RWPE2 (cell line): Measurements from ENCODE around the gene UNC79.
"Not testable (repeated sequence)": the region's sequence is repeated elsewhere in the genome, so short reads cannot be mapped to it uniquely, and the experiment has no call there.

ENCODE experiments used
- ATAC-seq: fragments of 200-7000 bp; cut with Tn5 transposase; 3 replicates; pipeline ENCODE4 v1.9.1; 2021; ENCODE audit warnings: low read depth
- DNase-seq: peaks from one replicate; pipeline ENCODE4 v3.0.0-alpha.2; 2020; ENCODE audit warnings: low spot score
- H3K27ac ChIP-seq: fragments of 450-650 bp; 2 replicates; pipeline ENCODE4 v1.5.1; 2017; ENCODE audit warnings: mild to moderate bottlenecking; ENCODE audit not compliant: poor library complexity, severe bottlenecking
- H3K27me3 ChIP-seq: fragments of 250-450 bp; sonication (Bioruptor Pico); 2 replicates; pipeline ENCODE4 v1.5.1; 2021; ENCODE audit warnings: mild to moderate bottlenecking, moderate library complexity; ENCODE audit not compliant: insufficient read depth, poor library complexity, severe bottlenecking
- H3K36me3 ChIP-seq: fragments of 250-450 bp; sonication (Bioruptor Pico); 2 replicates; pipeline ENCODE4 v1.5.1; 2020; ENCODE audit warnings: low read depth, mild to moderate bottlenecking, moderate library complexity
- H3K4me1 ChIP-seq: fragments of 250-450 bp; sonication (Bioruptor Pico); 2 replicates; pipeline ENCODE4 v1.5.1; 2021; ENCODE audit warnings: mild to moderate bottlenecking, moderate library complexity; ENCODE audit not compliant: insufficient read depth, poor library complexity, severe bottlenecking
- H3K4me3 ChIP-seq: fragments of 250-450 bp; sonication (Bioruptor Pico); 2 replicates; pipeline ENCODE4 v1.5.1; 2021; ENCODE audit warnings: mild to moderate bottlenecking, moderate library complexity; ENCODE audit not compliant: severe bottlenecking
- H3K9me3 ChIP-seq: fragments of 250-450 bp; sonication (Bioruptor Pico); 2 replicates; pipeline ENCODE4 v1.5.1; 2021; ENCODE audit warnings: mild to moderate bottlenecking, moderate library complexity; ENCODE audit not compliant: severe bottlenecking
- CTCF ChIP-seq: fragments of 450-650 bp; IDR thresholded peaks from one replicate; pipeline ENCODE4 v1.5.1; 2017; ENCODE audit warnings: mild to moderate bottlenecking, moderate library complexity; ENCODE audit not compliant: poor library complexity, severe bottlenecking

Gene UNC79

GRCh38 chr14:93430315-93431035, at the start of gene UNC79:
TSS of gene UNC79 (plus strand) at chr14:93430939. CDS start at chr14:93431030, 91 bp downstream.
- Histone ChIP-seq H3K27me3 (peaks cover 59% of the 10 kb centered on the region), H3K4me3 (no peak within 1 kb of the TSS), H3K36me3 (no peaks in the 10 kb centered on the region), H3K4me1 (no peaks in the 10 kb centered on the region), H3K27ac (no peak within 1 kb of the TSS), H3K9me3 (no peaks in the 10 kb centered on the region)
- DNase-seq (peak; percentile 52), ATAC-seq (no peak)
- no peak for TF ChIP-seq CTCF

DNA sequence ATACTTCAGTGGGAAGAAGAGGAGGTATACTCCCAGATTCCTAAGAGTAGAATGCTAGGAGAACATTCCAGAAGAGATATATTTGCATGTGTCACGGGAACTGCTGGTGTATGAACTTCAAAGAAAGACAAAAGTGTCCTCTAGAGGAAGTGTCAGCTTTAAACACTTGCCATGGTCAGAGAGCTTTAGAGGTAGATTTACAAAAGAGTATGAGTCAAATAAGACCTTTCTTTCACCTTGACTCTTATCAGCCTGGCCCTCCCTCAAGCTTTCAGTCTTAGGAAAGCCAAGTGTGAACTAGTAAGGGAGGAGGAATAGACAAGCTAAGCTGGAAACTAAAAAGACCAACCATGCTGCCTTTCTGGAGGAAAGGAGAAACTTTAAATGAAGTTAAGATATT, 49.1 kb upstream of the UNC79 start:
- Histone ChIP-seq H3K36me3 (no peaks in the 10 kb centered on the region), H3K27ac (no peak overlapping the region), H3K27me3 (peaks cover 31% of the 10 kb centered on the region), H3K9me3 (no peaks in the 10 kb centered on the region), H3K4me1 (no peaks in the 10 kb centered on the region), H3K4me3 (no peak overlapping the region)
- TF ChIP-seq CTCF = no peak
- no peak for DNase-seq
- no peak for ATAC-seq

DNA sequence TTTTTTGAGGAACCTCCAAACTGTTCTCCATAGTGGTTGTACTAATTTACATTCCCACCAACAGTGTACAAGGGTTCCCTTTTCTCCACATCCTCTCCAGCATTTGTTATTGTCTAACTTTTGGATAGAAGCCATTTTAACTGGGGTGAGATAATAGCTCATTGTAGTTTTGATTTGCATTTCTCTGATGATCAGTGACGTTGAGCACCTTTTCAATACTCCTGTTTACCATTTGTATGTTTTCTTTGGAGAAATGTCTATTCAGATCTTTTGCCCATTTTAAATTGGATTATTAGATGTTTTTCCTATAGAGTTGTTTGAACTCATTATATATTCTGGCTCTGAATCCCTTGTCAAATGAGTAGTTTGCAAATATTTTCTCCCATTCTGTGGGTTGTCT, 46.5 kb upstream of the UNC79 start:
- DNase-seq, H3K36me3 ChIP-seq, H3K4me1 ChIP-seq, H3K9me3 ChIP-seq, H3K4me3 ChIP-seq, H3K27ac ChIP-seq, ATAC-seq: not testable (repeated sequence)
- peaks cover 19% of the 10 kb centered on the region for H3K27me3 ChIP-seq

- DNase-seq = no peak
- Histone ChIP-seq H3K4me1 (no peaks in the 10 kb centered on the region), H3K4me3 (no peak overlapping the region), H3K9me3 (no peaks in the 10 kb centered on the region), H3K27ac (no peak overlapping the region), H3K36me3 (no peaks in the 10 kb centered on the region), H3K27me3 (peaks cover 13% of the 10 kb centered on the region)
- ATAC-seq = no peak
- TF ChIP-seq CTCF = no peak
Observed at GRCh38 chr14:93395231-93395630, 35.5 kb upstream of the UNC79 start.

DNA sequence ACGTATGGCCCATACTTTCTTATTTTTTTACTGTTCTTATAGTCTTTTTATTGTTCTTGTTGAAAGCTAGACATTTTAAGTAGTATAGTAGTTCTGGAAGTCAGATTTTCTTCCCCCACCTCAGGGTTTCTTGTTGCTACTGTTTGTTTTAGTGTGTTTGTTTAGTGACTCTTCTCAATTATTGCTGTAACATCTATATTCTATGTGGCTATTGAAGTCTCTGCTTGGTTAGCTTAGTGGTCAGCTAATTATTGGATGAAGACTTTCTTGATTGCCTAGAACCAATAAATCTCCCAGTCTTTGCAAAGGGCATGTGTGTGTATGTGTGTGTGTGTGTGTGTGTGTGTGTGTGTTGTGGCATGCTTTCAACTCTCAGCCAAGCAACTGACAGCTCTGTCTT, 34.3 kb upstream of the UNC79 start:
- ATAC-seq = 0 out of 3 replicates have a peak, but pooled peaks have one; percentile 35
- H3K9me3 ChIP-seq = no peaks in the 10 kb centered on the region
- no peak overlapping the region for H3K4me3 ChIP-seq
- H3K4me1 ChIP-seq = no peaks in the 10 kb centered on the region
- H3K27me3 ChIP-seq = peaks cover 9% of the 10 kb centered on the region
- H3K36me3 ChIP-seq = no peaks in the 10 kb centered on the region
- H3K27ac ChIP-seq = no peak overlapping the region
- TF ChIP-seq CTCF = no peak
- no peak for DNase-seq
